NCI-H524 treated with DMSO at 0.1 percent for 48 hours (cell line): ENCODE data around the gene GSTT2.
A peak's percentile ranks its signal among the peaks of the same experiment; 100 is the strongest.
"Not testable (repeated sequence)": the region's sequence is repeated elsewhere in the genome, so short reads cannot be mapped to it uniquely, and the experiment has no call there.

Experiments used
- DNase-seq: peaks from one replicate; lab custom pipeline; 2025; lab: John Stamatoyannopoulos, UW

The GSTT2 gene

GRCh38 chr22:23979557-23980240 lies at the start of gene GSTT2:
Gene GSTT2 (plus strand): TSS chr22:23980134.
- DNase-seq: not testable (repeated sequence)

GRCh38 chr22:23938328-23939016 lies 41.5 kb upstream of the GSTT2 start:
- DNase-seq: no peak

GRCh38 chr22:23939017-23939357 lies 40.9 kb upstream of the GSTT2 start:
- DNase-seq: no peak

GRCh38 chr22:23940166-23940565 lies 39.8 kb upstream of the GSTT2 start:
- DNase-seq: not testable (repeated sequence)

GRCh38 chr22:23947391-23947790 lies 32.5 kb upstream of the GSTT2 start:
- DNase-seq: not testable (repeated sequence)

GRCh38 chr22:23949764-23950163 lies 30.2 kb upstream of the GSTT2 start:
- not testable (repeated sequence) for DNase-seq

- DNase-seq: not testable (repeated sequence)
Observed at GRCh38 chr22:23951383-23951782, 28.6 kb upstream of the GSTT2 start.

GRCh38 chr22:23952794-23953405 lies 27.0 kb upstream of the GSTT2 start:
- not testable (repeated sequence) for DNase-seq

- not testable (repeated sequence) for DNase-seq
Observed at GRCh38 chr22:23953485-23953884, 26.4 kb upstream of the GSTT2 start.

- not testable (repeated sequence) for DNase-seq
Observed at GRCh38 chr22:23954193-23954990, 25.5 kb upstream of the GSTT2 start.

GRCh38 chr22:23954991-23955305 lies 25.0 kb upstream of the GSTT2 start:
- DNase-seq: not testable (repeated sequence)

GRCh38 chr22:23955886-23956285 lies 24.0 kb upstream of the GSTT2 start:
- not testable (repeated sequence) for DNase-seq

- DNase-seq: peak; percentile 13
Observed at GRCh38 chr22:23956301-23956900, 23.5 kb upstream of the GSTT2 start.

- DNase-seq: not testable (repeated sequence)
Observed at GRCh38 chr22:23961084-23961771, 18.7 kb upstream of the GSTT2 start, which contains the start of gene GSTT2B. Gene GSTT2B (minus strand): TSS chr22:23961195. CDS start chr22:23961131, 64 bp downstream.

- DNase-seq: not testable (repeated sequence)
Observed at GRCh38 chr22:23966094-23966493, 13.8 kb upstream of the GSTT2 start.

- not testable (repeated sequence) for DNase-seq
Observed at GRCh38 chr22:23966568-23966967, 13.4 kb upstream of the GSTT2 start, which contains the start of gene DDTL. Gene DDTL (plus strand): TSS chr22:23966888. CDS start chr22:23966915, 27 bp downstream.

- no peak for DNase-seq
Observed at GRCh38 chr22:23969071-23969470, 10.9 kb upstream of the GSTT2 start.

- no peak for DNase-seq
Observed at GRCh38 chr22:23970201-23970641, 9.7 kb upstream of the GSTT2 start.

GRCh38 chr22:23970816-23971486 lies 9.0 kb upstream of the GSTT2 start:
- no peak for DNase-seq

GRCh38 chr22:23971927-23972326 lies 8.0 kb upstream of the GSTT2 start:
- DNase-seq: not testable (repeated sequence)
